Thyroid gland (tissue), 4 donors: ENCODE measurements around the gene STK36. TPM values are rescaled to one million over a fixed set of nuclear protein-coding genes. Genes with fewer than 3 reads are reported as not detected.

Source experiments
- DNase-seq, 2 donors: peaks; one replicate each; pipeline ENCODE4 v3.0.0-alpha.2; 2019
- H3K27ac ChIP-seq, 3 donors: fragments of 200-600 bp; sonication (generic); 1 replicate in 2 of 3; 2 replicates in 1 of 3; pipeline ENCODE4 v1.5.1; 2016 to 2019; ENCODE audit warnings: mild to moderate bottlenecking in 1 of 3, moderate library complexity in 1 of 3
- H3K27me3 ChIP-seq: fragments of 200-600 bp; sonication (generic); one replicate; pipeline ENCODE4 v1.5.1; 2019
- H3K36me3 ChIP-seq, 2 donors: fragments of 200-600 bp; sonication (generic); one replicate each; pipeline ENCODE4 v1.5.1; 2016 to 2019
- H3K4me1 ChIP-seq, 2 donors: fragments of 200-600 bp; sonication (generic); one replicate each; pipeline ENCODE4 v1.5.1; 2017 to 2019
- H3K4me3 ChIP-seq, 3 donors: fragments of 200-600 bp; sonication (generic); replicated peaks in 1 of 3; 1 replicate in 2 of 3; 2 replicates in 1 of 3; pipeline ENCODE4 v1.5.1; 2016; ENCODE audit warnings: mild to moderate bottlenecking in 1 of 3
- H3K9me3 ChIP-seq: fragments of 200-600 bp; sonication (generic); one replicate; pipeline ENCODE4 v1.5.1; 2017
- POLR2A ChIP-seq, 2 donors: fragments of 450-650 bp; IDR thresholded peaks; one replicate each; pipeline ENCODE4 v1.6.1; 2017; ENCODE audit warnings: antibody characterized with exemption in 2 of 2, mild to moderate bottlenecking in 2 of 2, moderate library complexity in 1 of 2
- WGBS, 2 donors: methylation state at CpG; one replicate each; pipeline ENCODE4 v1.1.5; 2017; 5-methylcytosine and 5-hydroxymethylcytosine counted together
- intact Hi-C: fragments of 100-400 bp; cut with DNase I; formaldehyde crosslinking; loops from one replicate; pipeline ENCODE4 v1.15.1; 2023
- total RNA-seq, 4 donors: library from RNA; depleted of rRNA; stranded (reverse); fragments of >200 nt; gene quantifications; one replicate each; pipeline ENCODE4 v1.2.3, GENCODE V29; 2016
- TF ChIP-seq, protein P1 (sequence below), 6 experiments: fragments of 200-600 bp in 3 of 6; fragments of 450-650 bp in 3 of 6; sonication (generic) in 3 of 6; IDR thresholded peaks; one replicate each; pipeline ENCODE4 v1.5.1; 2016 to 2019; ENCODE audit warnings: antibody characterized with exemption in 6 of 6, mild to moderate bottlenecking in 2 of 6, inconsistent platforms in 1 of 6, moderate library complexity in 1 of 6

STK36 gene
- total RNA-seq, 4 donors from 2014 or later, result 50.9 to 82.3 (median 64.0) TPM

GRCh38 chr2:218733171-218734021, 61.5 kb downstream of the STK36 start:
- WGBS, 2 donors, result 86 to 96% methylated on average over 6 of the region's 6 CpGs
- no peaks in the 10 kb centered on the region for H3K9me3 ChIP-seq
- H3K4me1 ChIP-seq, result peaks cover 0 to 4% of the 10 kb centered on the region in 2 donors
- H3K36me3 ChIP-seq, result peaks cover 0 to 8% of the 10 kb centered on the region in 2 donors
- H3K27me3 ChIP-seq, result no peaks in the 10 kb centered on the region
- TF ChIP-seq, protein P1, sequence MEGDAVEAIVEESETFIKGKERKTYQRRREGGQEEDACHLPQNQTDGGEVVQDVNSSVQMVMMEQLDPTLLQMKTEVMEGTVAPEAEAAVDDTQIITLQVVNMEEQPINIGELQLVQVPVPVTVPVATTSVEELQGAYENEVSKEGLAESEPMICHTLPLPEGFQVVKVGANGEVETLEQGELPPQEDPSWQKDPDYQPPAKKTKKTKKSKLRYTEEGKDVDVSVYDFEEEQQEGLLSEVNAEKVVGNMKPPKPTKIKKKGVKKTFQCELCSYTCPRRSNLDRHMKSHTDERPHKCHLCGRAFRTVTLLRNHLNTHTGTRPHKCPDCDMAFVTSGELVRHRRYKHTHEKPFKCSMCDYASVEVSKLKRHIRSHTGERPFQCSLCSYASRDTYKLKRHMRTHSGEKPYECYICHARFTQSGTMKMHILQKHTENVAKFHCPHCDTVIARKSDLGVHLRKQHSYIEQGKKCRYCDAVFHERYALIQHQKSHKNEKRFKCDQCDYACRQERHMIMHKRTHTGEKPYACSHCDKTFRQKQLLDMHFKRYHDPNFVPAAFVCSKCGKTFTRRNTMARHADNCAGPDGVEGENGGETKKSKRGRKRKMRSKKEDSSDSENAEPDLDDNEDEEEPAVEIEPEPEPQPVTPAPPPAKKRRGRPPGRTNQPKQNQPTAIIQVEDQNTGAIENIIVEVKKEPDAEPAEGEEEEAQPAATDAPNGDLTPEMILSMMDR (IDR thresholded peaks at IDR 0.05), result no peak
- TF ChIP-seq POLR2A (IDR thresholded peaks at IDR 0.05), result no peak
- H3K27ac ChIP-seq, result no peak overlapping the region
- no peak overlapping the region for H3K4me3 ChIP-seq
- DNase-seq, result no peak
- intact Hi-C loops, result loop anchor here (5.0 kb wide), 1 partner anchor 114 kb away; no protein-coding TSS in a partner anchor

DNA sequence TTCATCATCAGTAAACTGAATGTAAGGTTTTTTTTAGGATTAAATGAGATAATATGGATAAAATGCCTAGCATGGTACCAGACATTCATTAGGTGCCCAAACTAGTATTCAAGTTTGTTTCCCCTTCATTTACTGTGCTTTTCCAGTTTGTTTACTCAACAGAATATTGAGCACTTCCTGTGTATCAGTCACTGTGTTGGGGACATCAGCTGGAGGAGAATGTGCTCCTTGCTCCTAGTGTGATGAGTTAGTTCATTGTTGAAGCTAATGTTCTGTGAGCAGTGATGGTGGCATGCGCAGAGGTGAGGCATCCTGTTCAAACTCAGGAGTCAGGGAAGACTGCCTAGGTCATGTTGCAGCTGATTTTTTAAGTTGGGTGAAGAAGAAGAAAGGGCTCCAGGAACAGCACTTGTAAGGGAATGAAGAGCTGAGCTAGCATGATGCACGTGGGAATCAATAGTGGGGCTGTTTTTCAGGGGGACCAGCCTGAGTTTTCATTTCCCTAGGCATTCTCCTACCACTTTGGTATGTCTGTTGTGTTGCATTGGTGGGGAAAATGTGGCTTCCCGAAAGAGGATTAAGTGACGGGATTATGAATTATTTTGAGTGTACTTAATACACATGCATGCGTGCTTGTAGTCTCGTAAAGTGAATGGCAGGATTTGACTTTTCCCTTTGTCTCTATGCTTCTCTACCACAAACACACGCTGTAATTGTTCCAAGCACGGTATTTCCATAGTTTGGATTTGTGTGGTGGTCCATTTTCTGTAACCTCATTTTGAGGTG, 62.5 kb downstream of the STK36 start:
- Histone ChIP-seq H3K9me3 (no peaks in the 10 kb centered on the region), H3K36me3 (peaks cover 0 to 15% of the 10 kb centered on the region in 2 donors), H3K27ac (no peak overlapping the region), H3K4me1 (peaks cover 0 to 4% of the 10 kb centered on the region in 2 donors), H3K4me3 (no peak overlapping the region), H3K27me3 (no peaks in the 10 kb centered on the region)
- TF ChIP-seq, protein P1 (IDR thresholded peaks at IDR 0.05), result no peak
- no peak for TF ChIP-seq POLR2A (IDR thresholded peaks at IDR 0.05)
- WGBS, 2 donors, result 96% methylated on average over 8 of the region's 8 CpGs
- no peak for DNase-seq
- intact Hi-C loops, result loop anchor here (5.0 kb wide), 1 partner anchor 113 kb away; no protein-coding TSS in a partner anchor

DNA sequence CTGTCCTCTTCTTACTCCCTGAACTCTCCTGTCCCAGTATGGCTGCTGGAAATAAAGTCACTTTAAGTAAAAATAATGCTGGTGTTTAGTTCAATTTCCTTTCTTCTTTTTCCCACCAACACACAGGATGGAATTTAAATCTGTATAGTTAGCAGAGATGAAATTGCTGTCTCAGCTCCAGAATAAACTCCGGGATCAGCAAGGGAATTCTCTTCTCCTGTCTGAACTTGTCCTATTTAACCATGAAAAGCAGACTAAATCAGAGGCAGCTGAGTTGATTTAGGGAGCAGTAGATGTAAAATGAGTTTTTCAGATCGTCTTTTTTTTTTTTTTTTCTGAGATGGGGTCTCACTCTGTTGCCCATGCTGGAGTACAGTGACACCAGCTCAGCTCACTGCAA, 64.6 kb downstream of the STK36 start:
- H3K27ac ChIP-seq, result no peak overlapping the region
- intact Hi-C loops, result no loop called here
- no peak for DNase-seq

DNA sequence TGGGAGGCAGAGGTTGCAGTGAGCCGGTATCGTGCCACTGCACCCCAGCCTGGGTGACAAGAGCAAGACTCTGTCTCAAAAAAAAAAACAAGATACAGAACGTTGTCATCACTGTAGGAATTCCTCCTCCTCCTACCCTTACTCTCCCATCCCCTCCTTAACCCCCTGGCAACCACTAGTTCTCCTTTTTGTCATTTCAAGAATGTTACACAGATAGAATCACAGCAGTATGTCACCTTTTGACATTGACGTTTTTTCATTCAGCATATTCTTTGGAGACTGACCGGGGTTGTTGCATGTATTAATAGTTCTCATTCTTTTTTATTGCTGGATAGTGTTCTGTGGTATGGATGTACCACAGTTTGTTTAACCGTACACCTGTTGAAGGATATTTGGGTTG, 71.2 kb downstream of the STK36 start:
- Histone ChIP-seq H3K9me3 (no peaks in the 10 kb centered on the region), H3K36me3 (peaks cover 10 to 48% of the 10 kb centered on the region in 2 donors), H3K4me1 (no peaks in the 10 kb centered on the region), H3K4me3 (no peak overlapping the region), H3K27ac (no peak overlapping the region), H3K27me3 (no peaks in the 10 kb centered on the region)
- intact Hi-C loops, result no loop called here
- WGBS, 2 donors, result 81 to 83% methylated on average over 6 of the region's 6 CpGs
- TF ChIP-seq, protein P1 (IDR thresholded peaks at IDR 0.05), result no peak
- TF ChIP-seq POLR2A (IDR thresholded peaks at IDR 0.05), result no peak
- no peak for DNase-seq

More for the DNA sequence above, 64.6 kb downstream of the STK36 start:
- H3K36me3 ChIP-seq, result peaks cover 0 to 26% of the 10 kb centered on the region in 2 donors
- TF ChIP-seq POLR2A (IDR thresholded peaks at IDR 0.05), result no peak
- TF ChIP-seq, protein P1 (IDR thresholded peaks at IDR 0.05), result no peak
- H3K9me3 ChIP-seq, result no peaks in the 10 kb centered on the region
- H3K4me3 ChIP-seq, result no peak overlapping the region
- no peaks in the 10 kb centered on the region for H3K27me3 ChIP-seq
- H3K4me1 ChIP-seq, result peaks cover 0 to 4% of the 10 kb centered on the region in 2 donors
- 69 to 80% methylated on average over 2 of the region's 2 CpGs for WGBS, 2 donors
